Left ventricle myocardium inferior (tissue), 1 donor: Measurements from ENCODE around the gene SLC2A10. TPM values are rescaled to one million over a fixed set of nuclear protein-coding genes. Genes with fewer than 3 reads are reported as not detected.

Source experiments
- DNase-seq: peaks from one replicate; pipeline ENCODE4 v3.0.0-alpha.2; 2020
- H3K27ac ChIP-seq: fragments of 200-600 bp; replicated peaks from 2 replicates; pipeline ENCODE4 v1.8.0; 2021
- H3K27me3 ChIP-seq: fragments of 200-600 bp; 2 replicates; pipeline ENCODE4 v1.8.0; 2021; ENCODE audit warnings: low read depth
- H3K36me3 ChIP-seq: fragments of 200-600 bp; 2 replicates; pipeline ENCODE4 v1.8.0; 2021
- H3K4me1 ChIP-seq: fragments of 200-600 bp; 2 replicates; pipeline ENCODE4 v1.8.0; 2021
- H3K4me3 ChIP-seq: fragments of 200-600 bp; 2 replicates; pipeline ENCODE4 v1.8.0; 2021; ENCODE audit warnings: mild to moderate bottlenecking, moderate library complexity
- H3K9me3 ChIP-seq: fragments of 200-600 bp; replicated peaks from 2 replicates; pipeline ENCODE4 v1.8.0; 2021
- CTCF ChIP-seq: fragments of 200-600 bp; IDR thresholded peaks from 2 replicates; pipeline ENCODE4 v1.8.0; 2021; ENCODE audit warnings: antibody characterized with exemption, mild to moderate bottlenecking, borderline replicate concordance
- intact Hi-C: fragments of 100-400 bp; cut with micrococcal nuclease; formaldehyde crosslinking; loops from one replicate; pipeline ENCODE4 v1.11.0; 2022
- total RNA-seq: library from RNA; stranded (reverse); fragmentation: NEBNext Ultra II Directional; extraction: Animal tissue kit (Norgen Biotek cat#: 25700); gene quantifications from one replicate; pipeline ENCODE4 v1.2.1, GENCODE V29; 2021
- donor health status: DM: no; HTN: yes; CAD: no; lungs with severe emphysema.

The SLC2A10 gene
- total RNA-seq, 1 donor from 2014 or later: 2.8 TPM

GRCh38 chr20:46774943-46775560 lies 65.6 kb downstream of the SLC2A10 start:
- no peak overlapping the region for H3K4me3 ChIP-seq
- no peaks in the 10 kb centered on the region for H3K9me3 ChIP-seq
- peaks cover 97% of the 10 kb centered on the region for H3K27me3 ChIP-seq
- no peak for TF ChIP-seq CTCF
- H3K36me3 ChIP-seq: no peaks in the 10 kb centered on the region
- no peak for DNase-seq
- H3K4me1 ChIP-seq: no peaks in the 10 kb centered on the region
- intact Hi-C loops: no loop called here
- no peak overlapping the region for H3K27ac ChIP-seq

GRCh38 chr20:46775806-46776205 lies 66.4 kb downstream of the SLC2A10 start:
- no peaks in the 10 kb centered on the region for H3K9me3 ChIP-seq
- TF ChIP-seq CTCF: no peak
- no peak overlapping the region for H3K27ac ChIP-seq
- H3K36me3 ChIP-seq: no peaks in the 10 kb centered on the region
- H3K4me1 ChIP-seq: no peaks in the 10 kb centered on the region
- intact Hi-C loops: no loop called here
- H3K4me3 ChIP-seq: no peak overlapping the region
- H3K27me3 ChIP-seq: peaks cover 89% of the 10 kb centered on the region
- DNase-seq: no peak

GRCh38 chr20:46777331-46777730 lies 67.9 kb downstream of the SLC2A10 start:
- DNase-seq: no peak
- Histone ChIP-seq H3K4me3 (no peak overlapping the region), H3K27ac (no peak overlapping the region), H3K27me3 (peaks cover 80% of the 10 kb centered on the region), H3K4me1 (no peaks in the 10 kb centered on the region), H3K36me3 (no peaks in the 10 kb centered on the region), H3K9me3 (no peaks in the 10 kb centered on the region)
- intact Hi-C loops: no loop called here
- no peak for TF ChIP-seq CTCF

- no peak for DNase-seq
- H3K4me3 ChIP-seq: no peak overlapping the region
- H3K27me3 ChIP-seq: peaks cover 64% of the 10 kb centered on the region
- H3K9me3 ChIP-seq: no peaks in the 10 kb centered on the region
- H3K27ac ChIP-seq: no peak overlapping the region
- H3K36me3 ChIP-seq: no peaks in the 10 kb centered on the region
- no peaks in the 10 kb centered on the region for H3K4me1 ChIP-seq
- no peak for TF ChIP-seq CTCF
- intact Hi-C loops: no loop called here
Observed at GRCh38 chr20:46779831-46780230, 70.4 kb downstream of the SLC2A10 start.

GRCh38 chr20:46784436-46785127 lies 75.1 kb downstream of the SLC2A10 start:
- Histone ChIP-seq H3K27ac (no peak overlapping the region), H3K9me3 (no peaks in the 10 kb centered on the region), H3K4me1 (no peaks in the 10 kb centered on the region), H3K36me3 (no peaks in the 10 kb centered on the region), H3K27me3 (peaks cover 57% of the 10 kb centered on the region), H3K4me3 (no peak overlapping the region)
- intact Hi-C loops: no loop called here
- TF ChIP-seq CTCF: no peak
- DNase-seq: no peak

Other genes with a start within 250 kb of the SLC2A10 start
- gene ZNF334, start 196.1 kb upstream of the SLC2A10 start, total RNA-seq: 0.71 TPM
- gene OCSTAMP, start 159.0 kb upstream of the SLC2A10 start, total RNA-seq: not detected
- gene SLC13A3, start 58.2 kb upstream of the SLC2A10 start, total RNA-seq: 0.30 TPM
- gene TP53RK, start 20.2 kb upstream of the SLC2A10 start, total RNA-seq: 6.0 TPM
- 0.63 TPM for gene EYA2, start 185.2 kb downstream of the SLC2A10 start, total RNA-seq